NOMO-1 treated with dmso at 0.1 percent for 144 hours (cell line): ENCODE results near the gene SELENBP1.

Source experiments
- DNase-seq: peaks from one replicate; lab custom pipeline; 2025; ENCODE audit not compliant: unreplicated experiment; lab: John Stamatoyannopoulos, UW

Gene SELENBP1

GRCh38 chr1:151344291-151344690 is 28.2 kb downstream of the SELENBP1 start:
- no peak for DNase-seq

GRCh38 chr1:151343587-151343986 is 28.9 kb downstream of the SELENBP1 start:
- DNase-seq: no peak

DNA sequence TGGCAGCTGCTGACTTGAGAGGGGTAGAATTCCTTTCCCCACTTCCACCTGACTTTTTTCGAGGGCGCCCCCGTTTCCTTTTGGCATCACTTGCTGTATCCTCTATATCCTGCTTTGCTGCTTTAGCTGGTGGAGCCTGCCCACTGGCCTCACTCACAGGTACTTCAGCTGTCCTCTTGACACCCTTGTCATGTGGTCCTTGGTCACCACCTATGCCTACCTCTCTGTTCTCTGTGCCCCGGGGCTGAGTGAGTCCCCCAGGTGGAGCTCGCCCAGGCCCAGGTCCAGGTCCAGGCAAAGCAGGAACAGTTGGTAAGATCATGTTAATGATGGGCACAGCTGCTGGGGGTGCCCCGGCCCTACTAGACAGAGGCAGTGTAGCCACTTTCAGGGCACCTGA is 29.9 kb downstream of the SELENBP1 start:
- no peak for DNase-seq

DNA sequence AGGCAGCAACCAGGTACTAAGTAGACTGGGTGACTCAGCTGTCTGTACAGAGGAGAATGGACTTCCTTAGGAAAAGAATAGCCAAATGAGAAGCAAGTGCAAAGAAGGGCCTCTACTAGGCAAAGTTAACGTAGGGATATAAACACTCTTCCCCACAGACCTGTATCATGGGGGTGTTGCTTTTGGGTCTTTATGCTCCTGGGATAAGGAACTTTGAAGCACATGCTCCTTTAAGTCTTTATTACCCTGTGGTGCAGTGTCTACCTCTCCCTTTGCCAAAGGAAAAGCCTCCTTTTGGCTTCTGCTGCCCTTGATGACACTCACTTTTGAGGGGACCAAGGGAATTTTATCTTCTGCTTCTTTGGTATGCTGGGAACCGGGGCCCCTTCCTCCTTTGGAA is 30.5 kb downstream of the SELENBP1 start:
- DNase-seq: no peak

DNA sequence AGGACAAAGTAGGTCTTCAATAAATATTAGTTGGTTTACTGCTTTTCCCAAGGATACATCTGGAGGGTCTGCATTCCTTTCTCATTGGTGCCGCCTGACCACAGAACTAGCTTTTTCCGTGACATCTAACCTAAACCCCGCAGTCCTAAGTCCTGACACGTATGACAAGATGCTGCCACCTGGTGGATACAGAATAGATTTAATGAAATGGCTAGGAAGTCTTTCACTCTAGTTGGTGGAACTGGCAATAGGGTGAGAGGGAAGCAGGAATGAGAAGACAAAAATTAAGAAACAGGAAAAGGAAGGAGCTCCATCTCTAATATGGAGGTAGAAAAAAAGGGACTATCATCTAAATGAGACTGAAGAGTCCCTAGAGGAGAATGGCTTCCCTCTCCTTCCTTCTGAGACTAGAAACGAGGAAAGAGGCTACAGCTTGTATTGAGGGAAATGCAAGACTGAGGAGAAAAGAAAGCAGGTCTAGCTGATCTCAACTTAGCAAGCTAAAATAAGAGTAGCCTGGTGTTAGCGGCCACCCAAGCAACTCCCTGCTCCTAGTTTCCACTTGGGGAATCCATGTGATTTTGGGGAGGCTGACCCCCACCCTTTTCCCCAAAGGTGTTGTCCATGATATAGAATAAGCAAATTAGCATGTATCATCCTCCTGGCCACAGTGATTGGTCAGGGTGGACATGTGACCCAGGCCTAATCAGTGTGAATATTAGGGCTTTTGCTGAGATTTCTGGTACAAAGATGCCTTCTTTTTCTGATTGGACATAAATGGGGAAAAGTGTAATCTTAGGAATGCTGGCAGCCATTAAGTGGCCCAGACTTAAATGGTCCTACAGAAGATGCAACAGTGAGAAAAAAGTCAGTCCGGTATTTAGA is 31.4 kb downstream of the SELENBP1 start:
- peak; percentile 33 for DNase-seq

GRCh38 chr1:151336556-151336955 is 35.9 kb downstream of the SELENBP1 start:
- DNase-seq: no peak

DNA sequence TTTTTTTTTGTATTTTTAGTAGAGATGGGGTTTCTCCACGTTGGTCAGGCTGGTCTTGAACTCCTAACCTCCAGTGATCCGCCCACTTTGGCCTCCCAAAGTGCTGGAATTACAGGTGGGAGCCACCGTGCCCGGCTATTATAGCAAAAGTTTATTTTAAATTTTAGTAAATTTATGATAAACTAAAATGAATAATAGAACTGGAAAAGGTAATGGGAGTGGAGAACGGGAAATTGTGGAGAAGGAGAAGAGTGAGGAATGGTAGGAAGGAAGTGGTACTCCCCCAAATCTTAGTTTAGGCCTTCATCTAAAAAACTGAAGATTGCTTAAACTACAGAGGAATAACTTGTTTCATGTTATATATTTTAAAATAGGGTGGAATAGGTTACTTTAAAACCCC is 37.7 kb downstream of the SELENBP1 start:
- DNase-seq: no peak

GRCh38 chr1:151327903-151328674 is 44.4 kb downstream of the SELENBP1 start:
- DNase-seq: no peak

GRCh38 chr1:151327223-151327902 is 45.1 kb downstream of the SELENBP1 start, which contains the start of gene PI4KB:
TSS of gene PI4KB (minus strand) at chr1:151327416. CDS start at chr1:151316481, 10,935 bp downstream.
- DNase-seq: peak; percentile 93

DNA sequence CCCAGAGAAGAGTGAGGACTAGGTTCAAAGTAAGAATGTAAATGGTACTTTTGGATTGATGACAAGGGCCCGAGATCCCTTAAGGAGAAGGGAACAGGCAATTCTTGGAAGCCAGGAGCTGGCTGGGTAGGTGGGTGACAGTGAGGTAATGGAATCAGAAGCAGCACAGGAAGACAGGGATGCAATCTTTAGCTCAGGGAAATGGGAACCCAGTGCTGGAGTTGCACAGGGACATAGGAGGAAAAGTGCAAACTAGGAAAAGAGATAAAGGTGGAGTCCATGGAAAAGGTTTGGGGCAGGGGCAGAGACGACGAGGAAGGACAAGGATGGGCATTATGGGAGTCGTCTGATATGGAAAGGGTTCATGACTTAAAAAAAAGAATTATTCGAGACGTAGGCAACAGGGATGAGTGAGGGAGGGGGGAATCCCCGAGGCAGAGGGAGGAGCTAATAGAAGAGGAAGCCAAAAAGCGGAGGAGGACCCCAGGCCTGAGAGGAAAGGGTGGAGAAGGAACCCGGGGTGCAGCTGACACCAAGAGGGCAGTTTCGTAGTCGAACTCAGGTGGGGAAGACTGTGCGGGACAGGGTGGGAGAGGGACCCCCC is 45.8 kb downstream of the SELENBP1 start:
- DNase-seq: peak; percentile 69

DNA sequence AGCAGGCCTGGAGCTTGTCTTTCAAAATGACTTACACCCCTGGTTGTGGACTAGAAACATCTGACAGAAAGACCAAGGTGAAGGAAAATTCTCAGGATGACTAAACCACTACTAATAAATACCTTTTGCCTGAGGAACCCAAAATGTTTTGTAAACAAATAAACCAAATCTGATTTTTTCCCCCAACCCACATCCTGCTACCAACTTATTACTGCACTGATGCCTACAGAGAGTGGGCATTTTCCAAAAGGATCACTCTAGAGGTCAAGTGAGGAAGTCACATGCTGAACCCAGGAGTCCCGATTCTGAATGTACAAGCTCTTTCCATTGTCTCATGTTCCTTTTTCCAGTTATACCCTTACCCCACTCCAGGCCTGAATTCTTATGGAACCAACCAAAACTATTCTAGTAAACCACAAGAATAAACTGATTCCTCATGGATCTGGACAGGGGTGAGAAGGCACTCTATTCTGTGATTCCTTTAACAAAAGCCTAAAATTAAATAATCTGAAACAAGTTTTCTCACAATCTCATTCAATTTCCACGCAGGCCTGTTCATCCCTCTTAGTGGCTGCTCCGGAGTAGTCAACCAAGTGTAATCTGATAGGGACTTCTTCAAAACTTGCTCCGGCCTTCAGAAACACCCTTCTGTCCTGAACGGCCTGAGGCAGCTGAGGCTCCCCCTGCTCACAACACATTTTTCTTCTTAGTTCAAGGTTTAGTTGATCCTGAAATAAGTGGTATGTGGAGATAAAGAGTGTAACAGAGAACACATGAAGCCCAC is 46.7 kb downstream of the SELENBP1 start:
- no peak for DNase-seq

GRCh38 chr1:151325231-151325630 is 47.3 kb downstream of the SELENBP1 start:
- no peak for DNase-seq

- DNase-seq: no peak
Measured at GRCh38 chr1:151324390-151324930, 48.0 kb downstream of the SELENBP1 start.

DNA sequence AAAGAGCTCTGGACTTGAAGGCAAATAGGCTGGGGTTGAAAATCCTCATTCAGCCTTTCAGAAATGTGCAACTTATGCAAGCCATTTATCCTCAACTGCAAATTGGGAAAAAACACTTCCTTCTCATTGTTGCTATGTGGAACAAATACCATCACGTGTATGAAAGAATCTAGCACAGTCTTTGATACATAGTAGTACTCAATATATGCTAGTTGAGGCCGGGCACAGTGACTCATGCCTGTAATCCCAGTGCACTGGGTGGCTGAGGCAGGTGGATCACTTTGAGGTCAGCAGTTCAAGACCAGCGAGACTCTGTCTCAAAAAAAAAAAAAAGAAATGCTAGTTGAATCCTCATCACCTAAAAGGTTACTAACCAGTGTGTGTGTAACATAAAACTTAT is 53.5 kb downstream of the SELENBP1 start:
- DNase-seq: no peak

DNA sequence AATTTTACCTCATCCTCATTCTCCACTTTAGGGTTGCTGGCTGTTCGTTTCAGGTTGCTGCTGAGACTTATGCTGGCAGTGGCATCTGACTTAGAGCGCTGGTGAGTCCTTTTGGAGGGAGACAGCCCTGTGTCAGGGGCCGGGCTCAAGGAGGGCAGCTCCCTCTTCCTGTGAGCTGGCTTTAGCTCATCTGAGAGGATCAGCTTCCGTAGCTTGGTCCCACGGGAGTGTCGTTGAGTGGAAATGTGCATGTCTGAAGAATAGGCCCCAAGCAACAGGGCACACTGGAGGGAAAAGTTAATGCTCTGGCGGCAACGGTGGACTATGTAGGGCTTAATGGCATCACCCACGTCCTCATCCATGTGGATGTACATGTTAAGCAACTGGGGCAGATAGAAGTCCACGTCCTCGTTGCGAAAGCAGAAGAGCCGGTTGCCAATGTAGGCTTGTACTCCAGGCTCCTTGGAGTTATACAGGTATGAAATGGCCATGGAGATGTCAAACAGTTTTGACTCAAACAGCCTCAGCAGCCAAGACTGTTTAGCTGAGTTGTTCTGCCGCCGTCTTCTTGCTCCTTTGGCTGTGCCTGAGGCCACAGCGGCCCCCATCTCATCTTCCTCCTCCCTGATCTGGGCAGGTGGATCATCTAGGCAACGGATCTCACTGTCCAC is 56.8 kb downstream of the SELENBP1 start:
- no peak for DNase-seq
